AG09309 (cell line): Measurements from ENCODE around the gene DDRGK1.

Experiments
- DNase-seq: peaks from one replicate; pipeline ENCODE4 v3.0.0-alpha.2; 2010; ENCODE audit warnings: low read depth
- H3K4me3 ChIP-seq: 2 replicates; pipeline ENCODE4 v1.5.1; 2011; ENCODE audit warnings: mild to moderate bottlenecking, low read depth, low read length, moderate library complexity; ENCODE audit not compliant: control insufficient read depth
- CTCF ChIP-seq: IDR thresholded peaks from 2 replicates; pipeline ENCODE4 v1.5.1; 2011; ENCODE audit warnings: mild to moderate bottlenecking, low read depth, low read length, inconsistent platforms; ENCODE audit not compliant: insufficient read depth, control insufficient read depth; ENCODE audit errors: missing control alignments

Gene DDRGK1

GRCh38 chr20:3240776-3241363 is 36.4 kb upstream of the DDRGK1 start:
- TF ChIP-seq CTCF = no peak
- H3K4me3 ChIP-seq = no peak overlapping the region; the same call in 1 of the 2 replicates
- no peak for DNase-seq

GRCh38 chr20:3239867-3240775 is 35.6 kb upstream of the DDRGK1 start:
- DNase-seq = no peak
- TF ChIP-seq CTCF = no peak
- peak overlapping the region; percentile 69 for H3K4me3 ChIP-seq

GRCh38 chr20:3239026-3239866 is 34.8 kb upstream of the DDRGK1 start, which contains the start of gene SLC4A11:
Gene SLC4A11 (minus strand): TSS chr20:3239190. CDS start chr20:3239137, 53 bp downstream.
- TF ChIP-seq CTCF = no peak
- DNase-seq = no peak
- H3K4me3 ChIP-seq = peak within 1 kb of the TSS; percentile 69

DNA sequence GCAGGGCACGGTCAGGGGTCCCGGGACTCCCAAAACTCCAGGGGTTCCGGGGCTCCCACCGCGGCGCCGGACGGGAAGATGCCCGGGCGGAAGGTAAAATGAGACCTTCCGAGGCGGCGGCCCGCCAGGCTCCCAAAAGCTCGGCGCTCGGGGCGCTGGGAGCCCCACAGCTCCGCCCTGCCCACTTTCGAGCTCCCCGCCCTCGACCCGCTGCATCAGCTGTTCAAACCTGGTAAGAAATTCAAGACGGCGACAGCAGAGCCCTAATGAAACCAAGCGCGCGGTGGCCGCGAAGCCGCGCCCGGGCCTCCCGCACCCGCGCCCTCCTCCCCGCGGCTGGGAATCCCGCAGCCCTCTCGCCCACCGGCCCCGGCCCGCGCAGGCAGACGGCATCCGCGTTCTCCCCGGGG is 34.1 kb upstream of the DDRGK1 start:
- DNase-seq = no peak
- TF ChIP-seq CTCF = no peak
- peak overlapping the region; percentile 69 for H3K4me3 ChIP-seq

GRCh38 chr20:3237958-3238615 is 33.6 kb upstream of the DDRGK1 start:
- TF ChIP-seq CTCF = no peak
- DNase-seq = no peak
- H3K4me3 ChIP-seq = peak overlapping the region; percentile 69
